ENCODE measurements around the gene DACT1. TPM values are rescaled to one million over a fixed set of nuclear protein-coding genes. Genes with fewer than 3 reads are reported as not detected.

Gene DACT1
- total RNA-seq, 1 donor from 2014 or later = 3.7 TPM

DNA sequence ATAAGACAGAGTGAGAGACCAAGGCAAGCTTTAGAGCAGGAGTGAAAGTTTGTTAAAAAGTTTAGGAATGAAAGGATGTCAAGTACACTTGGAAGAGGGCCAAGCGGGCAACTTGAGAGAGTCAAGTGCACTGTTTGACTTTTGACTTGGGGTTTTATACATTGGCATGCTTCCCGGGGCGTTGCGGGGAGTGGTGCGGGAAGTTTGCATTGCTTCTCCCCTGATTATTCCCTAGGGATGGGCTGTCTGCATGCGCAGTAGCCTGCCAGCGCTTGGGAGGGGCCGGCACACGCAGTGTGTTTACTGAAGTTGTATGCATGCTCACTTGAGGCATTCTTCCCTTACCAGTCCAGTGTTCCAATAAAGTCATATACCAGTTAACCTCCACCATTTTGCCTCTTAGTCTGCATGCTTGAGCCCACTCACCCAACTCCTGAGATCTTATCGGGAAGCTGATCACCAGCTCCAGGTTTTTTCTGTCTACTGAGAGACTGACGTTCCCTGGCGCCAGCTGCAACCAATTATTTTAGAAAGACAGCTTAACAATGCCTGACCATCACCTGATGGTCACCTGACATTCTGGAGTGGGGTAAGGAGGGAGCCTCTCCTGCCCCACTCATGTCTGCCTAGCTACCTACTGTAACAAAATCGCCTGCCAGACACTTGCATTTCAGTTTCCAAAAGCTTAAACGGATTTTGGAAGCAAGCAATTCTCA is 53.2 kb downstream of the DACT1 start:
- Histone ChIP-seq H3K9me3 (no peaks in the 10 kb centered on the region), H3K4me1 (no peaks in the 10 kb centered on the region), H3K27me3 (ENCODE audit: low read depth) (no peaks in the 10 kb centered on the region), H3K27ac (no peak overlapping the region), H3K36me3 (no peaks in the 10 kb centered on the region), H3K4me3 (no peak overlapping the region)
- ATAC-seq = peak; percentile 70 to 90
- DNase-seq = peak; percentile 59
- TF ChIP-seq, protein P1, sequence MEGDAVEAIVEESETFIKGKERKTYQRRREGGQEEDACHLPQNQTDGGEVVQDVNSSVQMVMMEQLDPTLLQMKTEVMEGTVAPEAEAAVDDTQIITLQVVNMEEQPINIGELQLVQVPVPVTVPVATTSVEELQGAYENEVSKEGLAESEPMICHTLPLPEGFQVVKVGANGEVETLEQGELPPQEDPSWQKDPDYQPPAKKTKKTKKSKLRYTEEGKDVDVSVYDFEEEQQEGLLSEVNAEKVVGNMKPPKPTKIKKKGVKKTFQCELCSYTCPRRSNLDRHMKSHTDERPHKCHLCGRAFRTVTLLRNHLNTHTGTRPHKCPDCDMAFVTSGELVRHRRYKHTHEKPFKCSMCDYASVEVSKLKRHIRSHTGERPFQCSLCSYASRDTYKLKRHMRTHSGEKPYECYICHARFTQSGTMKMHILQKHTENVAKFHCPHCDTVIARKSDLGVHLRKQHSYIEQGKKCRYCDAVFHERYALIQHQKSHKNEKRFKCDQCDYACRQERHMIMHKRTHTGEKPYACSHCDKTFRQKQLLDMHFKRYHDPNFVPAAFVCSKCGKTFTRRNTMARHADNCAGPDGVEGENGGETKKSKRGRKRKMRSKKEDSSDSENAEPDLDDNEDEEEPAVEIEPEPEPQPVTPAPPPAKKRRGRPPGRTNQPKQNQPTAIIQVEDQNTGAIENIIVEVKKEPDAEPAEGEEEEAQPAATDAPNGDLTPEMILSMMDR (IDR thresholded peaks at IDR 0.05) = no peak
- intact Hi-C loops (cut with DNase I) = no loop called here

DNA sequence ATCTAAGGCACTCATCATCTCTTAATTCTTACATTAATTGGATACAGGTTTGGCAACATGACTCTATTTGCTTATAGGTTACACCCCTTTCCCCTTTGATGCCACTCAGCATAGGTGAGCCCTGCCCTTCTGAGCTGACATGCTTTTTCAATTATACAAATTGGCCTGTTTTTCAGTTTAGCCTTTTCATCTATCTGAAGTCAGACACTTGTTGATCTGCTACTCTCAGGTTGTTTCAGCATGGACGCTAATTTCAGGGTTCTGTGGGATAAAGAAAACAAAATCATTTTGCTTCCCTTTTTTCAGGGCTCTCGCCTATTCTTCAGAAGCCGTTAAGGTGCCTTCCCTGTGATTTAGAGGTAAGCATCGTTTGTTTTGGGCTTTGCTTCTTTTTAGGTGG is 55.3 kb downstream of the DACT1 start:
- TF ChIP-seq, protein P1 (IDR thresholded peaks at IDR 0.05) = no peak
- Histone ChIP-seq H3K4me3 (no peak overlapping the region), H3K4me1 (no peaks in the 10 kb centered on the region), H3K9me3 (no peaks in the 10 kb centered on the region), H3K27me3 (ENCODE audit: low read depth) (no peaks in the 10 kb centered on the region), H3K27ac (no peak overlapping the region), H3K36me3 (no peaks in the 10 kb centered on the region)
- DNase-seq (no peak), ATAC-seq (no peak)
- intact Hi-C loops (cut with DNase I) = no loop called here

DNA sequence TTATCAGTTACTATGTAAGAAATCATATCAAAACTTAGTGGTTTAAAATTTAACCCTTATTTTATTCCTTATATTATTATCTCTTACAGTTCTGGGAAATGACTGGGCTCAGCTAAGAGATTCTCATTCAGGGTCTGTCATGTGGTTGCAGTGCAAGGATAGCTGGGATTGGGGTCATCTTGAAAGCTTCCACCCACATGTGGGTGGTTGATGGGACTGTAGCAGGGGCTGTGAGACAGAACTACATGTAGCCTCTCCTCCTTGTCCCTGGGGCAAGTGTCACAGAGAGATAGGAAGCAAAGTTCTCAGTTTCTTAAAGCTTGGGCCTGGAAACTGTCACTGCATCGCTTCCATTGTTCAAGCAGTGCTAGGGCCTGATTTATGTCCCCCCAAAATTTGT is 57.8 kb downstream of the DACT1 start:
- no peaks in the 10 kb centered on the region for H3K9me3 ChIP-seq
- no peak overlapping the region for H3K4me3 ChIP-seq
- no peak for ATAC-seq
- DNase-seq = no peak
- no peaks in the 10 kb centered on the region for H3K27me3 ChIP-seq (ENCODE audit: low read depth)
- no peaks in the 10 kb centered on the region for H3K4me1 ChIP-seq
- no peak overlapping the region for H3K27ac ChIP-seq
- no peaks in the 10 kb centered on the region for H3K36me3 ChIP-seq
- TF ChIP-seq, protein P1 (IDR thresholded peaks at IDR 0.05) = no peak
- intact Hi-C loops (cut with DNase I) = no loop called here

DNA sequence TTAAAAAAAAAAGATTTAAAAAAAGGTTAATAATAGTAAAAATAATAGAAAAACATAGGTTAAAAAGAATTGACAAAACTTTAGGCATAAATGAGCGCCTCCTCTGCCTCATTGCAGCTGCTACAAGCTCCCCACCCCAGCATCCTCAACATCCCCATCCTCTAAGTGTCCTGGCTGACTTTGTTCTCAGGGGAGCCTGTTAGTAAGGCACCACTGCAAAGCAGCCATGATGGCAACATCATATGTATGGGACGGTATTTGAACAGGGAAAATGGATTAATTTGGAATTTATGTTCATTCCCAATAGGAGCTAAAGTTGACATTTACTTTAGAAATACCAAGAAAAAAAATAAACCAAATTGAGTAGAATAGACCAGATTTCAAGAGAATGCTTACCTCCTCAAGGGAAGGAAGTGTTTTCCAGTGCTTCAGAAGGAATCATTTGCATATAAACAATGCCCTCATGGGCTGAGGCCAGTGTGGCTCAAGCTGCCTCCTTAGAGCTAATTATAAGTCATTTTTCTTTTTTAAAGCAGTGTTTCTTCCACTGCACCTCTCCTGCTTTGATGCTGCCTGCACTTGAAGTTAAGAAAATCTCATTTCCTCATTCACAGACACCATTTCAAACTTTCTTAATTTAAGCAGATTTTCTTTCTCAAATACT is 59.6 kb downstream of the DACT1 start:
- H3K4me3 ChIP-seq = no peak overlapping the region
- DNase-seq = no peak
- no peaks in the 10 kb centered on the region for H3K9me3 ChIP-seq
- intact Hi-C loops (cut with DNase I) = no loop called here
- no peaks in the 10 kb centered on the region for H3K27me3 ChIP-seq (ENCODE audit: low read depth)
- H3K4me1 ChIP-seq = no peaks in the 10 kb centered on the region
- no peak for ATAC-seq
- H3K36me3 ChIP-seq = no peaks in the 10 kb centered on the region
- no peak overlapping the region for H3K27ac ChIP-seq
- TF ChIP-seq, protein P1 (IDR thresholded peaks at IDR 0.05) = no peak

Other genes with a start within 250 kb of the DACT1 start
- not detected for gene TOMM20L, start 242.0 kb upstream of the DACT1 start, total RNA-seq
- 28.5 TPM for gene TIMM9, start 210.4 kb upstream of the DACT1 start, total RNA-seq
- 13.8 TPM for gene KIAA0586, start 210.2 kb upstream of the DACT1 start, total RNA-seq

Data from lower lobe of right lung (tissue), 2 donors.